K562 (cell line): ENCODE measurements around the gene FGF22. TPM values are rescaled to one million over a fixed set of nuclear protein-coding genes. Genes with fewer than 3 reads are reported as not detected.
"Not testable (repeated sequence)": the region's sequence is repeated elsewhere in the genome, so short reads cannot be mapped to it uniquely, and the experiment has no call there.

ENCODE experiments used
- C11orf30 ChIP-seq: fragments of 450-650 bp; IDR thresholded peaks from 2 replicates; pipeline ENCODE4 v1.6.1; 2016; ENCODE audit warnings: low read depth, mild to moderate bottlenecking
- CXXC5 ChIP-seq: fragments of 250-450 bp; sonication (Bioruptor Pico); IDR thresholded peaks from 2 replicates; pipeline ENCODE4 v1.8.0; 2022; ENCODE audit warnings: inconsistent platforms, mild to moderate bottlenecking, moderate library complexity
- DIDO1 ChIP-seq: fragments of 450-650 bp; IDR thresholded peaks from 2 replicates; pipeline ENCODE4 v1.6.1; 2016; ENCODE audit warnings: low read depth, missing biosample characterization, missing genetic modification characterization
- EP300 ChIP-seq: IDR thresholded peaks from 2 replicates; pipeline ENCODE4 v1.6.1; 2012; ENCODE audit warnings: low read length, improper control_type of control experiment
- FOSL1 ChIP-seq: fragments of 200-800 bp; sonication (Bioruptor generic); conservative IDR thresholded peaks from 2 replicates; pipeline ENCODE4 v1.6.1; 2016; ENCODE audit warnings: missing genetic modification characterization, missing compliant biosample characterization
- FOXJ2 ChIP-seq: fragments of 200-800 bp; sonication (Bioruptor generic); IDR thresholded peaks from 2 replicates; pipeline ENCODE4 v1.6.1; 2016; ENCODE audit warnings: missing genetic modification characterization, missing compliant biosample characterization
- GATAD2A ChIP-seq: fragments of 450-650 bp; IDR thresholded peaks from 2 replicates; pipeline ENCODE4 v1.6.1; 2017
- KDM4B ChIP-seq, 2 experiments: fragments of 450-650 bp in 1 of 2; sonication (generic) in 1 of 2; IDR thresholded peaks; 2 replicates each; pipeline ENCODE4 v1.6.1; 2016 to 2017; ENCODE audit warnings: borderline replicate concordance in 2 of 2, antibody characterized with exemption in 1 of 2, low read depth in 1 of 2, mild to moderate bottlenecking in 1 of 2
- MTA3 ChIP-seq: fragments of 450-650 bp; formaldehyde crosslinking; IDR thresholded peaks from 2 replicates; pipeline ENCODE4 v1.6.1; 2017; ENCODE audit warnings: mild to moderate bottlenecking, borderline replicate concordance
- MYC ChIP-seq, 2 experiments: fragments of 250-450 bp in 1 of 2; sonication (Bioruptor Pico) in 1 of 2; IDR thresholded peaks; 2 replicates each; pipeline versions ENCODE4 v1.5.1 to v1.6.1; 2012 to 2021; ENCODE audit warnings: low read depth in 2 of 2, borderline replicate concordance in 1 of 2, improper control_type of control experiment in 1 of 2, low read length in 1 of 2, mild to moderate bottlenecking in 1 of 2, moderate library complexity in 1 of 2
- POLR2B ChIP-seq: fragments of 450-650 bp; IDR thresholded peaks from 2 replicates; pipeline ENCODE4 v1.6.1; 2018; ENCODE audit warnings: low read depth; ENCODE audit not compliant: partially characterized antibody
- RAD21 ChIP-seq, 2 experiments: fragments of 250-450 bp in 1 of 2; fragments of 450-650 bp in 1 of 2; sonication (Bioruptor Pico) in 1 of 2; formaldehyde crosslinking in 1 of 2; IDR thresholded peaks in 1 of 2; conservative IDR thresholded peaks in 1 of 2; 2 replicates each; pipeline versions ENCODE4 v1.4.0 to v1.8.0; 2020 to 2022; ENCODE audit warnings: mild to moderate bottlenecking in 2 of 2, moderate library complexity in 1 of 2
- RB1 ChIP-seq: fragments of 450-650 bp; IDR thresholded peaks from 2 replicates; pipeline ENCODE4 v1.6.1; 2017; ENCODE audit warnings: low read depth, mild to moderate bottlenecking
- RCOR1 ChIP-seq, 2 experiments: IDR thresholded peaks; 2 replicates each; pipeline ENCODE4 v1.6.1; 2012; ENCODE audit warnings: low read depth in 2 of 2, low read length in 2 of 2, borderline replicate concordance in 1 of 2, improper control_type of control experiment in 1 of 2
- SIN3B ChIP-seq: fragments of 450-650 bp; IDR thresholded peaks from 2 replicates; pipeline ENCODE4 v1.6.1; 2017; ENCODE audit warnings: low read depth, mild to moderate bottlenecking, moderate library complexity
- SMAD3 ChIP-seq: fragments of 450-650 bp; formaldehyde crosslinking; conservative IDR thresholded peaks from 2 replicates; pipeline ENCODE4 v1.4.0; 2020; ENCODE audit warnings: mild to moderate bottlenecking
- SNIP1 ChIP-seq: fragments of 450-650 bp; IDR thresholded peaks from 2 replicates; pipeline ENCODE4 v1.7.1; 2017; ENCODE audit warnings: low read depth, mild to moderate bottlenecking
- TAF1 ChIP-seq: IDR thresholded peaks from 2 replicates; pipeline ENCODE4 v1.6.1; 2011; ENCODE audit warnings: mild to moderate bottlenecking, low read length, moderate library complexity; ENCODE audit not compliant: insufficient read depth, control insufficient read depth, severe bottlenecking; ENCODE audit errors: extremely low read depth
- TBL1XR1 ChIP-seq, 2 experiments: IDR thresholded peaks; 2 replicates each; pipeline ENCODE4 v1.6.1; 2012; ENCODE audit warnings: improper control_type of control experiment in 2 of 2, low read length in 2 of 2, mild to moderate bottlenecking in 1 of 2
- ZFX ChIP-seq: sonication (generic); formaldehyde crosslinking; IDR thresholded peaks from 2 replicates; pipeline ENCODE4 v1.8.0; 2022; ENCODE audit warnings: mild to moderate bottlenecking, missing genetic modification reagents, moderate library complexity
- ZNF197 ChIP-seq: fragments of 200-800 bp; sonication (Bioruptor generic); IDR thresholded peaks from 2 replicates; pipeline ENCODE4 v1.6.1; 2016; ENCODE audit warnings: low read depth, missing genetic modification characterization, missing compliant biosample characterization
- ZNF263 ChIP-seq: sonication (generic); formaldehyde crosslinking; IDR thresholded peaks from 2 replicates; pipeline ENCODE4 v1.8.0; 2022; ENCODE audit warnings: mild to moderate bottlenecking, missing genetic modification reagents, borderline replicate concordance
- polyA plus RNA-seq, 8 experiments: library from polyadenylated mRNA; depleted of rRNA in 4 of 8; stranded (reverse) in 5 of 8; unstranded in 3 of 8; fragments of >200 nt; fragmentation: Nextera tagmentation in 2 of 8; fragmentation: Illumina TruSeq in 1 of 8; extraction: Ambion mirVana in 2 of 8; extraction: Trizol in 1 of 8; gene quantifications; 2 replicates each; pipeline versions ENCODE4 v1.2.1 to v1.2.3, GENCODE V29; 2011 to 2014; ENCODE audit warnings: inconsistent platforms in 1 of 8, missing spikeins in 1 of 8
- total RNA-seq, 7 experiments: library from RNA; depleted of rRNA in 6 of 7; stranded (reverse); fragments of >200 nt in 6 of 7; fragmentation: Illumina TruSeq in 2 of 7; extraction: Trizol in 2 of 7; gene quantifications; 2 replicates each; pipeline versions ENCODE4 v1.2.1 to v1.2.3, GENCODE V29; 2011 to 2021; ENCODE audit warnings: low replicate concordance in 1 of 7
- TF ChIP-seq, protein P1 (sequence below): fragments of 450-650 bp; IDR thresholded peaks from 2 replicates; pipeline ENCODE4 v1.6.1; 2016
- TF ChIP-seq, protein P2 (sequence below), 2 experiments: fragments of 200-800 bp in 1 of 2; sonication (Bioruptor generic) in 1 of 2; sonication (generic) in 1 of 2; formaldehyde crosslinking in 1 of 2; IDR thresholded peaks in 1 of 2; conservative IDR thresholded peaks in 1 of 2; 2 replicates each; pipeline versions ENCODE4 v1.5.0 to v1.6.1; 2016 to 2020; ENCODE audit warnings: missing compliant biosample characterization in 1 of 2, missing genetic modification characterization in 1 of 2, missing genetic modification reagents in 1 of 2

FGF22 gene
- total and polyA plus RNA-seq, 9 of the 15 experiments (the other 6 are each of a cell fraction or from before 2014, with no cell fraction given) = 0.14 to 2.2 (median 0.86) TPM; not detected in 4

GRCh38 chr19:605061-605971, 34.4 kb upstream of the FGF22 start (continued):
- TF ChIP-seq, protein P1, sequence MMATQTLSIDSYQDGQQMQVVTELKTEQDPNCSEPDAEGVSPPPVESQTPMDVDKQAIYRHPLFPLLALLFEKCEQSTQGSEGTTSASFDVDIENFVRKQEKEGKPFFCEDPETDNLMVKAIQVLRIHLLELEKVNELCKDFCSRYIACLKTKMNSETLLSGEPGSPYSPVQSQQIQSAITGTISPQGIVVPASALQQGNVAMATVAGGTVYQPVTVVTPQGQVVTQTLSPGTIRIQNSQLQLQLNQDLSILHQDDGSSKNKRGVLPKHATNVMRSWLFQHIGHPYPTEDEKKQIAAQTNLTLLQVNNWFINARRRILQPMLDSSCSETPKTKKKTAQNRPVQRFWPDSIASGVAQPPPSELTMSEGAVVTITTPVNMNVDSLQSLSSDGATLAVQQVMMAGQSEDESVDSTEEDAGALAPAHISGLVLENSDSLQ = peak; percentile 42; the same call in 1 of the 2 replicates
- TF ChIP-seq SNIP1 = peak; percentile 79; the same call in 1 of the 2 replicates
- peak; percentile 78 for TF ChIP-seq FOSL1 (tag)
- peak; percentile 64; the same call in 1 of the 2 replicates for TF ChIP-seq FOXJ2 (tag)
- peak; percentile 83 for TF ChIP-seq MYC (IDR thresholded peaks at IDR 0.05; ENCODE audit: low read depth, low read length)
- TF ChIP-seq MYC (CRISPR knock-in tag; IDR thresholded peaks at IDR 0.05; ENCODE audit: borderline replicate concordance, low read depth) = not testable (repeated sequence)
- peak; percentile 72 for TF ChIP-seq ZFX (CRISPR knock-in tag)
- TF ChIP-seq KDM4B (IDR thresholded peaks at IDR 0.05; ENCODE audit: borderline replicate concordance in 2 of 2, low read depth in 1 of 2) = peak in 1 of 2 experiments; percentile 46; a peak in 1 of 4 replicates
- TF ChIP-seq POLR2B = peak; percentile 29
- TF ChIP-seq RAD21 (CRISPR knock-in tag; conservative IDR thresholded peaks at IDR 0.05 in 1 of 2, IDR thresholded peaks at IDR 0.05 in 1 of 2) = peak; percentile 12 to 48; a peak in 2 of 4 replicates
- peak in 1 of 2 experiments; percentile 45; a peak in 1 of 4 replicates for TF ChIP-seq RCOR1 (IDR thresholded peaks at IDR 0.05; ENCODE audit: borderline replicate concordance in 1 of 2, low read depth in 2 of 2, low read length in 2 of 2)
- TF ChIP-seq CXXC5 = peak; percentile 38
- TF ChIP-seq SMAD3 (CRISPR knock-in tag) = 0 out of 2 replicates have a peak, but pooled peaks have one; percentile 40
- peak; percentile 67 for TF ChIP-seq DIDO1 (tag)
- peak; percentile 63 for TF ChIP-seq TAF1
- TF ChIP-seq, protein P2, sequence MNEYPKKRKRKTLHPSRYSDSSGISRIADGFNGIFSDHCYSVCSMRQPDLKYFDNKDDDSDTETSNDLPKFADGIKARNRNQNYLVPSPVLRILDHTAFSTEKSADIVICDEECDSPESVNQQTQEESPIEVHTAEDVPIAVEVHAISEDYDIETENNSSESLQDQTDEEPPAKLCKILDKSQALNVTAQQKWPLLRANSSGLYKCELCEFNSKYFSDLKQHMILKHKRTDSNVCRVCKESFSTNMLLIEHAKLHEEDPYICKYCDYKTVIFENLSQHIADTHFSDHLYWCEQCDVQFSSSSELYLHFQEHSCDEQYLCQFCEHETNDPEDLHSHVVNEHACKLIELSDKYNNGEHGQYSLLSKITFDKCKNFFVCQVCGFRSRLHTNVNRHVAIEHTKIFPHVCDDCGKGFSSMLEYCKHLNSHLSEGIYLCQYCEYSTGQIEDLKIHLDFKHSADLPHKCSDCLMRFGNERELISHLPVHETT (CRISPR knock-in tag; conservative IDR thresholded peaks at IDR 0.05 in 1 of 2, IDR thresholded peaks at IDR 0.05 in 1 of 2) = peak in 1 of 2 experiments; percentile 100; a peak in 2 of 4 replicates
- peak; percentile 81 for TF ChIP-seq RB1
- TF ChIP-seq C11orf30 = peak; percentile 88
- TF ChIP-seq EP300 = peak; percentile 24; the same call in 1 of the 2 replicates
- 0 out of 2 replicates have a peak, but pooled peaks have one; percentile 33 for TF ChIP-seq MTA3
- peak; percentile 22 to 42; a peak in 2 of 4 replicates for TF ChIP-seq TBL1XR1 (IDR thresholded peaks at IDR 0.05; ENCODE audit: low read length in 2 of 2)
- peak; percentile 86 for TF ChIP-seq SIN3B
- TF ChIP-seq ZNF197 (CRISPR knock-in tag) = peak; percentile 81
- TF ChIP-seq ZNF263 (CRISPR knock-in tag) = peak; percentile 27; the same call in 1 of the 2 replicates
- TF ChIP-seq GATAD2A = 0 out of 2 replicates have a peak, but pooled peaks have one; percentile 41
